Testis (tissue), 2 donors: ENCODE measurements around the gene RSPH3.

Experiments
- POLR2A ChIP-seq: fragments of 450-650 bp; IDR thresholded peaks from one replicate; pipeline ENCODE4 v1.6.1; 2017; ENCODE audit warnings: antibody characterized with exemption, mild to moderate bottlenecking, moderate library complexity
- TF ChIP-seq, protein P1 (sequence below), 3 experiments: fragments of 450-650 bp in 2 of 3; fragments of 200-600 bp in 1 of 3; sonication (generic) in 1 of 3; IDR thresholded peaks; one replicate each; pipeline ENCODE4 v1.5.1; 2016 to 2019; ENCODE audit warnings: antibody characterized with exemption in 3 of 3, mild to moderate bottlenecking in 2 of 3, moderate library complexity in 1 of 3

DNA sequence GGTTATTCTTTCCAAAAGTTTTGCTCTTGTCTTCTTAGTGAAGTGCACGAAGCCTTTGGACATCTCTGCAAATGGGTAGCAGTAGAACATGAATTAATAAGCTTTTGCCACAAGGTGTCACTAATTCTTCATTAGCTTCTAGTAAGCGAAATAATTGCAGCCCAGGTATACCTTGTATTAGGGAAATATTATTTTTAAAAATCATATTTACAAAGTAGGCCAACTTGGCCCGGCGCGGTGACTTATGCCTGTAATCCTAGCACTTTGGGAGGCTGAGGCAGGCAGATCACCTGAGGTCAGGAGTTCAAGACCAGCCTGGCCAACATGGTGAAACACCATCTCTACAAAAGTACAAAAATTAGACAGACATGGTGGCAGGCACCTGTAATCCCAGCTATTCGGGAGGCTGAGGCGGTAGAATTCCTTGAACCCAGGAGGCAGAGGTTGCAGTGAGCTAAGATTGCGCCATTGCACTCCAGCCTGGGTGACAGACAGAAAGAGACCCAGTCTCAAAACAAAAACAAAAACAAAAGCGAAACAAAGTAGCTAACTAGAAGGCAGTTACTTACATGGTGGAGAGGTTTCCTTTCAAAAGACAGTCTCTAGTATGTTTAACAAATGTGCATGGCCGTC, 8.8 kb upstream of the RSPH3 start:
- TF ChIP-seq, protein P1, sequence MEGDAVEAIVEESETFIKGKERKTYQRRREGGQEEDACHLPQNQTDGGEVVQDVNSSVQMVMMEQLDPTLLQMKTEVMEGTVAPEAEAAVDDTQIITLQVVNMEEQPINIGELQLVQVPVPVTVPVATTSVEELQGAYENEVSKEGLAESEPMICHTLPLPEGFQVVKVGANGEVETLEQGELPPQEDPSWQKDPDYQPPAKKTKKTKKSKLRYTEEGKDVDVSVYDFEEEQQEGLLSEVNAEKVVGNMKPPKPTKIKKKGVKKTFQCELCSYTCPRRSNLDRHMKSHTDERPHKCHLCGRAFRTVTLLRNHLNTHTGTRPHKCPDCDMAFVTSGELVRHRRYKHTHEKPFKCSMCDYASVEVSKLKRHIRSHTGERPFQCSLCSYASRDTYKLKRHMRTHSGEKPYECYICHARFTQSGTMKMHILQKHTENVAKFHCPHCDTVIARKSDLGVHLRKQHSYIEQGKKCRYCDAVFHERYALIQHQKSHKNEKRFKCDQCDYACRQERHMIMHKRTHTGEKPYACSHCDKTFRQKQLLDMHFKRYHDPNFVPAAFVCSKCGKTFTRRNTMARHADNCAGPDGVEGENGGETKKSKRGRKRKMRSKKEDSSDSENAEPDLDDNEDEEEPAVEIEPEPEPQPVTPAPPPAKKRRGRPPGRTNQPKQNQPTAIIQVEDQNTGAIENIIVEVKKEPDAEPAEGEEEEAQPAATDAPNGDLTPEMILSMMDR (IDR thresholded peaks at IDR 0.05): peak; percentile 27 to 52 (median 37)
- TF ChIP-seq POLR2A: no peak
